ENCODE measurements around the gene LSMEM2.
A peak's percentile ranks its signal among the peaks of the same experiment; 100 is the strongest.
"Not testable (repeated sequence)": the region's sequence is repeated elsewhere in the genome, so short reads cannot be mapped to it uniquely, and the experiment has no call there.

LSMEM2 gene

DNA sequence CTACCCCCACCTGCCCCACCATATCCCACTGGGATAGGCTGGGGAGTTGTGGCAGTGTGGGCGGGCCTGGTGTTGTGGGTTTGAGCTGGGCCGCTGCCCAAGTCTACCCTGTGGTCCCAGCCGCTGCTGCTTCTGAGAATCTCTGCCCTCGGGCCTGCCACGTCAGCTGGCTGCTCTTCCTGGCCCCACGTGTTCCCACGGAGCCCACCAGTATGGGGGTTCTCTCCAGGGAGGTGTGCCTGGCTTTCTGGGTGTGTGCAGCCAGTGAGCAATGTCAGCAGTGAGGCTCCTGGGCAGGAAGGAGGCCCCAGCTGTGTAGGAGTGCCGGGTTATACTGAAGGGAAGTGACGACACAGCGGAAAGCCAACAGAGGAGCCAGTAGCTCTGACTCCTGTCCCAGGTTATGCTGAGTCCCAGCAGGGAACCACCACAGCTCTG lies 32.4 kb upstream of the LSMEM2 start:
- DNase-seq = peak; percentile 86

- no peak for DNase-seq
These were observed 30.5 kb upstream of the LSMEM2 start for GRCh38 chr3:50248387-50248786.

GRCh38 chr3:50249457-50249856 lies 29.4 kb upstream of the LSMEM2 start:
- no peak for DNase-seq

- no peak for DNase-seq
These were observed 28.4 kb upstream of the LSMEM2 start for GRCh38 chr3:50250514-50250913.

- no peak for DNase-seq
These were observed 27.7 kb upstream of the LSMEM2 start for GRCh38 chr3:50251220-50251619.

GRCh38 chr3:50254577-50255250 lies 24.2 kb upstream of the LSMEM2 start:
- DNase-seq = peak; percentile 60

DNA sequence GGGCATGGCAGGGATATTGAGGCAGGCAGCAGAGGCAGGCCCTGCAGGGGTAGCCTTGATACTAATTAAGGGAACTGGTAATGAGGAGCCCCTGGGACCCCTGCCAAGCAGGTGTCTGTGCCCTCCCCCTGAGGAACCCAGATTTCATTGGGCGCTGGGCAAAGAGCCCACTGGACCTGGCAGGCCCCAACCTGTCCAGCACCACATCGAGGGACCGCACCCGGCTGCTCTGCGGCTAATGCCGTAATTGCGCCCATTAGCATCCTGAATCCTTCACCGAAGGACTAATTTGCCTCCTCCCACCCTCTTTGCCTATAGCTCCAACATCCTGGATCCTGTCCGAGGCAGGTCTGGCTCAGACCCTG lies 23.7 kb upstream of the LSMEM2 start:
- no peak for DNase-seq

DNA sequence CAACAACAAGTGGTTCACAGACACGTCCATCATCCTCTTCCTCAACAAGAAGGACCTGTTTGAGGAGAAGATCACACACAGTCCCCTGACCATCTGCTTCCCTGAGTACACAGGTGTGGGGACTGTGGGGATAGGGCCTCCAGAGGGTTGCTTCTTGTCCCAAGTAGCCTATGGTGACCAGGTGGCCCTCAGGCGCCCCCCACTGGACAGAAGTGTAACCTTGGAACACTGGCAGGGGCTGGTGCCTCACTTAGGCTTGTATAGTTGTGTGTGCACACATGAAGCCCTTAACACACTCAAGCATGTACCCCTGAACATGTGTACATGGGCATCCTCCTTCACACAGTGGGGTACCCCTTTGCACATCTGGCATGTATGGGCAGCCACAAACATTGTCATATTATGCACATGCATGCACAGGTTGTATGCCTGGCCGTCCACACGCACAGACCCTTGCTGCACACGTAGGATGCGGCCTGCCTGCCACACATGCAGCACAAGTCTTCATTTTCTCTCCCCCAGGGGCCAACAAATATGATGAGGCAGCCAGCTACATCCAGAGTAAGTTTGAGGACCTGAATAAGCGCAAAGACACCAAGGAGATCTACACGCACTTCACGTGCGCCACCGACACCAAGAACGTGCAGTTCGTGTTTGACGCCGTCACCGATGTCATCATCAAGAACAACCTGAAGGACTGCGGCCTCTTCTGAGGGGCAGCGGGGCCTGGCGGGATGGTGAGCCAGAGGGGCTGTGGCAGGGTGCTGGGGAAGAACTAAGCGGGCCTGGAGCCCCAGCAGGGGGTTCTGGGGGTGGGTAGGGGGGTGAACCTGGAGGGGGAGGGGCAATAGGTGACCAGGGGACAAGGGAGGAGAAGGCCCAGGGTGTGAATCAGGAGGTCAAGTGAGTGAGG lies 21.7 kb upstream of the LSMEM2 start:
- no peak for DNase-seq

DNA sequence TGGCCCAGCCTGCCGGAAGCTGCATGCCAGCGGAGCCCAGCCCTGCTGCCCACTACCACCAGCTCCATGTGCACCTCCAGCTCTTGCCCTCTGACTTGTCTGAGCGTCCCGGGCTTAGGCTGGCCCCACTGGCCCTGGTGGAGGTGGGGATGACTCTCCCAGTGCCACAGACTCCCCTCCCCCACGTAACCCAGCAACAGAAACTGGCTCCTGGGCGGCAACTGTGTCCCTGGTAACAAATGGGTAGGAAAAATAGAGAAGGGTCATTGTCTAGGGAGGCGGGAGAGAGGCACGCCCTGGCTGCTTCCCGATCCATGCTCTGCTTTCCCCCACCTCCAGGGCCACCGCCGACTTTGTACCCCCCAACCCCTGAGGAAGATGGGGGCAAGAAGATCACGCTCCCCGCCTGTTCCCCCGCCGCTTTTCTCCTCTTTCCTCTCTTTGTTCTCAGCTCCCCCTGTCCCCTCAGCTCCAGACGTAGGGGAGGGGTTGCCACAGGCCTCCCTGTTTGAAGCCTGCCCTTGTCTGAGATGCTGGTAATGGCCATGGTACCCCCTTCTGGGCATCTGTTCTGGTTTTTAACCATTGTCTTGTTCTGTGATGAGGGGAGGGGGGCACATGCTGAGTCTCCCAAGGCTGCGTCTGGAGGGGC lies 20.7 kb upstream of the LSMEM2 start:
- DNase-seq = no peak

DNA sequence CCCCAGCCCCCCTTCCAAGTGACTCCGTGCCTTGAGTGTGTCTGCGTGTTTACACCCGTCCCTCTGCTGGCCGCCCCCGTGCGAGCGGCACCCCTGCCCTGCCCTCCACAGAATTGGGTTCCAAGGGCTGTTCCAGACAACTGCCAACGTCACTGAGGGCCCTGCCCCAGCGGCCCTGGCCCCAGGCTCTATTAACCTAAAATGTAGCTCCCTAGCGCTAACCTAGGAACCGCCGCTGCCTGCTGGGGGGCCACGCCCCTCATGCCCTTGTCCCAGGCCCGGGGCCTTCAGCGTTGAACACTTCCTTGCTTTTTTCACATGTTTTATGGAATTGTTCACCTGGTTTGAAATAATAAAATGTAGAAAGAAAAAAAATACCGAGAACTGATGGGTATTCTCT lies 19.9 kb upstream of the LSMEM2 start:
- no peak for DNase-seq

DNA sequence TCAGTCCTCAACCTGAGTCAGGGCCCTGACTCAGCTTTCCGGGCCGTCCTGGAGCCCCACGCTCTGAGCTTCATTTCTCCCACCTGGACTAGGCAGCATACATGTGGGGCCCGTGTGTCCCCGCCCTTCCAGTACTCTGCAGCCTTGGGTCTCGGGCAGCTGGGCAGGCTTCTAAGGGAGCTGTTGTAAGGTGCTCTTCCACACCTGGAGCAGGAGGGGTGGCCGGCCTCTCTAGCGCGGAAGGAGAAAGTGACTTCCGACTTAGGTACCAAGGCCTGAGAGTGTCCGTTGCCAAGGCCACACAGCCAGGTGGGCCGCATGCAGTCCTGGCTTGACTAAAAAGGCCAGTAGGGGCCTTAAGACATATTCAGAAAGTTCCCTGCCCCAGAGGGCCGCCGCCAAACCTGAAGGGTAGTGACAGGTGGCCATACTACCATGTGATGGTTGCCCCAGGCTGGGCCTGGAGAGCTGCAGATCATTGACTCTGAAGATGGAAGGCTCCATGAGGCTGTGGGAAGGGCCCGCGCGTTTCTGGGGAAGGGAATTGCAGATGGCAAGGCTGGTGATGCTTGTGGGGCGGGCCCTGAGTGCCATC lies 19.4 kb upstream of the LSMEM2 start:
- no peak for DNase-seq

DNA sequence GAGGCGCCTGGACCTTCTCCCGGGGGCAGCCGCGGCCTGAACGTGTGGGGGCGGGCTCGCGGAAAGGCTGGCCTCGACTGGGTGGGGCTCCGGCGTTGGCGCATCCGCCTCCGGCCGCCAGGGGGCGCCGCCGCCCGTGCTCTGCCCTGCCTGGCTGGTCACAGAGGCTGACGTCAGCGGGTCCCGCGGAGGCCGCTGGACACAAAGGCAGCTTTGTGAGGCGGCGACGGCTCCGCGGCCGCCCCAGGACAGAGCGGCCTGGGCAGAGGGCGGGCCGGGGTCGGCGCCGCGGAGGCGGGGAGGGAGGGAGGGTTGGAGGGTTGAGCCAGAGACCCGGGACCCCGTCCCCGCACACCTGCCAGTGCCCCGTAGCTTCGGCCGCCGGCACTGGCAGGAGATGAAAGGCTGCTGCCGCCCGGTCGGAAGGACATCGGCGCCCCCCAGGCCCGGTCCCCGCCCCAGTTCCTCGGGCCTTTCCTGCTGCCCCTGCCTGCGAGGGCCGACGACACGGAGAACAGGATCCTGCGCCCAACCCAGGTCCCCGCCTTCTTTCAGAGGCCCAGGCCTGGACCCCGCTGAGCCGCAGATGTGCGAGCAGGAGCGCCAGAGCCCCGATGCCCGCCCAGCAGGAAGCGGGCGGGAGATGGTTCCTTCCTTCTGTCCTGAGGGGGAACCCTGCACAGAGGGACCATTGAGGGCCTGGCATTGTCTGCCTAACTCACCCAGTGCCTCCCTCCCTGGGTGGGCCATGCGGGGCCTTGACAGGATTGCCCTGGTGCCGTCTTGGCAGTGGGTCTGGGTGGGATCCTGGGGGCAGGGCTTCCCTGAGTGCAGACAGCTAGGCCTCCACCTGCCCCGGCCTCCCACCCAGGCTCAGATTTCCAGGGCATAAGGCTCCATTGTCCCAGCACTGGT lies 18.6 kb upstream of the LSMEM2 start:
- peak; percentile 97 for DNase-seq

- peak; percentile 54 for DNase-seq
These were observed 17.9 kb upstream of the LSMEM2 start for GRCh38 chr3:50260942-50261441.

DNA sequence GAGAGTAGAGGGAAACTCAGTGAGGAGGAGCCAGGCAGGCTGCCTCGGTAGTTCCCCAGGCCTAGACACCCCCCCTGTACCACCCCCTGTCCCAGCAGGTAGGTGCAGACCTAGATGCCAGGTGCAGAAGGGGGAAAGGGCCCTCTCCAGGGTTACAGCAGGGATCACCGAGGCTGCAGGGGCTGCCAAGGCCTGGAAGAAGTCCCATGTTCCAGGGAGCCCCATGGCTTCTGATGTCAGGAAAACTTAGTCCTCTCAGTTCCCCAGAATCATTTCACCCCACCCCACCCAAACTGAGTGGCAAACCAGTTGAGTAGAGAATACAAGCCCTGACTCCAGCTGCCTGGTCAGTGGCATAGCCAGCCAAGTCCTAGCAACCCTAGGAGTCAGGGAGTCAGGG lies 17.4 kb upstream of the LSMEM2 start:
- no peak for DNase-seq

DNA sequence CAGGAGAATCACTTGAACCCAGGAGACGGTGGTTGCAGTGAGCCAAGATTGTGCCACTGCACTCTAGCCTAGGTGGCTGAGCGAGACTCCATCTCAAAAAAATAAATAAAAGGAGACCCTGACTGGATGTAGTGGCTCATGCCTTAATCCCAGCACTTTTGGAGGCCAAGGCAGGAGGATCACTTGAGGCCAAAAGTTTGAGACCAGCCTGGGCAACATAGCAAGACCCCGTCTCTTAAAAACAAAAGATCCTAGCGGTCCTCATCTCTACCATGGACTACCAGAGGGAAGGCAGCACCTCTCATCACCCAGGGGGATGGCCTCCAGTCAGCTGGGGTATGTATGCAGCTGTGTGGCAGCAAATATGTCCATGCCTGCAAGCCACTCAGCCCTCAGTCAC lies 16.7 kb upstream of the LSMEM2 start:
- DNase-seq = not testable (repeated sequence)

DNA sequence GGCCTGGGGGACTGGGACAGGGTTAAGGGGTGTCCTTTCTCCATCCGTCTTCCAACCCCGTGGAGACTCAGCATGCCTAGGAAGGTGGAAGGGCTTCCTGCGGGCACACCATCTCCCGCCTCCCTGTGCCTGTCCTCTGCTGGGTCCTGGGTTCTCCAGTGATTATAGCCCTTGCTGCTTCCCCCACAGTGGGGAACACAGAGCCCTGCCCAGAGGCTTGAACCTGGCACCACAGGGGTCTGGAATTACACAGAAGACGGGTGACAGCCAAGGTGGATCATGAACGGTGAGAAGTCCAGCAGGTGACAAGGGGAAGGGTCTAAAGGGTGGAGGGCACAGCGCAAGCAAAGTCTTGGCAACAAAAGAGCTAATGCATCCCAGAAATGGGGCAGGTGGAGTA lies 16.1 kb upstream of the LSMEM2 start:
- no peak for DNase-seq

DNA sequence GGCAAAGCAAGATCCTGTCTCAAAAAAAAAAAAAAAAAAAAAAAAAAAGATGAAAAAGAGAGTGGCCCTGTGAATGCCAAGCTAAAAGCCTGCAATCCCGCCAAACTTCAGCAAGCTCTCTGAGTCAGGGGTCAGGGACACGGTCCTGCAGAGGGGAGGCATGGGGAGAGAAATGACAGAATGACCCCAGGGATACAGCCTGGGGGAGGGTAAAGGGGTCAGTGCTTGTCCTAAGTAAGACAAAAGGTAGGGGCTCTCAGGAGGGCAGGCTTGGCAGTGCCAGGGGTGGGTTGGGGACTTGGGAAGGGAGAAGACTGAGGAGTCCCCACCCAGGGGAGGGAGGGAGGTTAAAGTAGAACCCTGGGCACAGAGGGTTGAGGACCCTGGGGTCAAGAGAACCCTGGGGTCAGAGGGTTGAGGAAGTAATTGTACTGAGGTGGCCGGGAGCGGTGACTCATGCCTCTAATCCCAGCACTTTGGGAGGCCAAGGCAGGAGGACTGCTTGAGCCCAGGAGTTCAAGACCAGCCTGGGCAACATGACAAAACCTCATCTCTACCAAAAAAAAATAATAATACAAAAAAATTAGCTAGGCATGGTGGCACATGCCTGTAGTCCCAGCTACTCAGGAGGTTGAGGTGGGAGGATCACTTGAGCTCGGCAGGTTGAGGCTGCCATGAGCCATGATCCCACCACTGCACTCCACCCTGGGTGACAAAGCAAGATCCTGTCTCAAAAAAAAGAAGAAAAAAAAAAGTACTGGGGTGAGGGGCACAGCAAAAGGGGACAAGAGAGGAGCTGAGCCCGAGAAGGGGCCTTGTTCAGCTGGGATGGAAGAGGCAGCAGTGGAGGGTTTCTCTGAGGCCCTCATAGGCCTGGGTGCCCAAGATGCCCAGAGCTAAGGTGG lies 15.2 kb upstream of the LSMEM2 start:
- DNase-seq = no peak

DNA sequence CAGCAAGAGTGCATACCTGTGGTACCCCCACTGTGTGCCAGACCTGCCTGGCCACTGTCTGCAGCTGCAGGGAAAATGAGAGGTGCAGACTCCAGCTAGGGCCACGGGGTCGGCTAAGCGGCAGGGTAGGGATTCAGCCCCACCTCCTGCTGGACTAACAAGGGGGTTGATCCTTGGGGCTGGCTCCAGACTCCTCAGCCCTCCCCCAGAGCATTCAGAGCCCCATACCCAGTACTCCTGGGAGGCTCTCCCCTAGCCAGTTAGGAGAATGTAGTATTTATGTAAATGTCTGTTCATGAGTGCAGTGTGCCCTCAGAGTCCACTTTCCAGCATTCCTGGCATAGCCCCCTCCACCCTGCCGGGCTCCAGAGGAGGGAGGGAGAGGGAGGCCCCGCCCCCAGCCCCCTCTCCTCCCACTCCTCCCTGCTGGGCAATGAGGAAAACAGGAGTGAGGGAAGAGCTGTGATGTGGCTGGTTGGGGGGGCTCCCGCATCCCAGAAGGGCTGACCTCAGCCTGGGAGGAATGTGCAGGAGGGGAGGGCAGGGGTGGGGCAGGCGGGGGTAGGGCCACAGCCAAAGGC lies 14.4 kb upstream of the LSMEM2 start:
- DNase-seq = peak; percentile 96

- no peak for DNase-seq
These were observed 13.9 kb upstream of the LSMEM2 start for GRCh38 chr3:50264964-50265485.

DNA sequence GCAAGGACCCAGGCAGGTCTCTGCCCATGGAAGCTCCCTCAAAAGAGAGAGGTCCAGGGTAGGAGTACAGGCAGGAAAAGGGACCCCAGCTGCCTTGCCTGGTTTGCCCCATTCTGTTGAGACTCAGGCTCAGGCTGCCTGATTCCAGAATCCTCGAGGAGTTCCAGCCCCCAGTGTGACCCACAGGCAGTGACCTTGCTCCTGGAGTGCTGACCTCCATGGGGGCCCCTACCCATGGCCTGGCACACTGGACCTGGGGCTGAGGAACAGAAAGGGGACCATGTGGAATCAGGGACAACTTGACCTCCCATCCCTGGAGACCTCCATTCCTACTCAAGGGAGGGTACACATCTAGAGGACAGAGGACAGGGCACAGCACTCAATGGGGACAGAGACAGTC lies 13.3 kb upstream of the LSMEM2 start:
- DNase-seq = no peak

Data from femur (tissue), 1 donor.